ENCODE measurements around the gene STRA6.

Gene STRA6

GRCh38 chr15:74226761-74227540, 24.4 kb upstream of the STRA6 start:
- no peak for DNase-seq

- DNase-seq, result no peak
Measured at GRCh38 chr15:74225928-74226327, 23.3 kb upstream of the STRA6 start.

- no peak for DNase-seq
Measured at GRCh38 chr15:74222240-74223119, 19.9 kb upstream of the STRA6 start.

GRCh38 chr15:74221399-74222239, 19.0 kb upstream of the STRA6 start:
- DNase-seq, result no peak

- DNase-seq, result no peak
Measured at GRCh38 chr15:74220475-74221248, 18.1 kb upstream of the STRA6 start.

GRCh38 chr15:74217907-74218885, 15.6 kb upstream of the STRA6 start:
- no peak for DNase-seq

GRCh38 chr15:74216949-74217348, 14.4 kb upstream of the STRA6 start:
- no peak for DNase-seq

GRCh38 chr15:74215958-74216357, 13.4 kb upstream of the STRA6 start:
- DNase-seq, result no peak

GRCh38 chr15:74214324-74215021, 11.9 kb upstream of the STRA6 start:
- DNase-seq, result no peak

GRCh38 chr15:74213858-74214284, 11.3 kb upstream of the STRA6 start:
- DNase-seq, result no peak

GRCh38 chr15:74212494-74212893, 9.9 kb upstream of the STRA6 start:
- no peak for DNase-seq

GRCh38 chr15:74211656-74212055, 9.1 kb upstream of the STRA6 start:
- DNase-seq, result no peak

- DNase-seq, result no peak
Measured at GRCh38 chr15:74210729-74211128, 8.1 kb upstream of the STRA6 start.

- DNase-seq, result no peak
Measured at GRCh38 chr15:74209997-74210671, 7.5 kb upstream of the STRA6 start.

GRCh38 chr15:74209560-74209958, 7.0 kb upstream of the STRA6 start:
- DNase-seq, result no peak

GRCh38 chr15:74208901-74209559, 6.4 kb upstream of the STRA6 start:
- DNase-seq, result no peak

- DNase-seq, result no peak
Measured at GRCh38 chr15:74208496-74208895, 5.9 kb upstream of the STRA6 start.

- DNase-seq, result no peak
Measured at GRCh38 chr15:74207652-74208440, 5.3 kb upstream of the STRA6 start.
